Prostate gland (tissue), 2 donors: ENCODE data around the gene KLHL6. TPM values are rescaled to one million over a fixed set of nuclear protein-coding genes. Genes with fewer than 3 reads are reported as not detected.

Experiments used
- DNase-seq: peaks from one replicate; pipeline ENCODE4 v3.0.0-alpha.2; 2019; ENCODE audit warnings: low spot score
- H3K27ac ChIP-seq, 2 donors: fragments of 200-600 bp; sonication (generic); 2 replicates each; pipeline ENCODE4 v1.5.1; 2017 to 2019
- H3K27me3 ChIP-seq: fragments of 200-600 bp; sonication (generic); replicated peaks from 2 replicates; pipeline ENCODE4 v1.5.1; 2019; ENCODE audit not compliant: insufficient read depth
- H3K36me3 ChIP-seq, 2 donors: fragments of 200-600 bp; sonication (generic); 1 replicate in 1 of 2; 2 replicates in 1 of 2; pipeline versions ENCODE4 v1.5.1 to v1.8.1; 2017 to 2019
- H3K4me1 ChIP-seq: fragments of 200-600 bp; sonication (generic); replicated peaks from 2 replicates; pipeline ENCODE4 v1.5.1; 2019
- H3K4me3 ChIP-seq, 2 donors: fragments of 200-600 bp; sonication (generic); 2 replicates each; pipeline ENCODE4 v1.5.1; 2017 to 2019
- H3K9me3 ChIP-seq: fragments of 200-600 bp; sonication (generic); 2 replicates; pipeline ENCODE4 v1.5.1; 2017
- CTCF ChIP-seq, 4 experiments: fragments of 200-600 bp in 2 of 4; fragments of 450-650 bp in 2 of 4; sonication (generic) in 2 of 4; IDR thresholded peaks; 1 replicate in 3 of 4; 2 replicates in 1 of 4; pipeline ENCODE4 v1.5.1; 2016 to 2019; ENCODE audit warnings: antibody characterized with exemption in 4 of 4, mild to moderate bottlenecking in 2 of 4, moderate library complexity in 2 of 4
- POLR2A ChIP-seq: fragments of 450-650 bp; IDR thresholded peaks from one replicate; pipeline ENCODE4 v1.6.1; 2016; ENCODE audit warnings: antibody characterized with exemption, mild to moderate bottlenecking
- POLR2AphosphoS5 ChIP-seq: sonication (generic); formaldehyde crosslinking; IDR thresholded peaks from one replicate; pipeline ENCODE4 v1.6.1; 2017; ENCODE audit warnings: antibody characterized with exemption
- WGBS: methylation state at CpG from one replicate; pipeline ENCODE4 v1.1.5; 2018; 5-methylcytosine and 5-hydroxymethylcytosine counted together
- intact Hi-C: fragments of 100-400 bp; cut with DNase I; formaldehyde crosslinking; loops from one replicate; pipeline ENCODE4 v1.14.2; 2022
- total RNA-seq, 2 donors: library from RNA; depleted of rRNA; stranded (reverse); fragments of >200 nt; gene quantifications; one replicate each; pipeline ENCODE4 v1.1.0, GENCODE V29; 2016

Gene KLHL6
- total RNA-seq, 2 donors from 2014 or later = 1.0 to 1.2 TPM

GRCh38 chr3:183487896-183488295 is 67.6 kb downstream of the KLHL6 start:
- no peak for TF ChIP-seq CTCF (IDR thresholded peaks at IDR 0.05)
- TF ChIP-seq POLR2AphosphoS5 = no peak
- TF ChIP-seq POLR2A = no peak
- Histone ChIP-seq H3K36me3 (no peaks in the 10 kb centered on the region), H3K9me3 (no peaks in the 10 kb centered on the region), H3K4me3 (no peak overlapping the region), H3K4me1 (no peaks in the 10 kb centered on the region), H3K27me3 (no peaks in the 10 kb centered on the region), H3K27ac (no peak overlapping the region)
- WGBS = 76% methylated on average over 6 of the region's 6 CpGs
- intact Hi-C loops = no loop called here
- no peak for DNase-seq

- Histone ChIP-seq H3K27ac (no peak overlapping the region), H3K27me3 (no peaks in the 10 kb centered on the region), H3K4me3 (no peak overlapping the region), H3K9me3 (no peaks in the 10 kb centered on the region), H3K36me3 (no peaks in the 10 kb centered on the region), H3K4me1 (no peaks in the 10 kb centered on the region)
- DNase-seq = no peak
- TF ChIP-seq POLR2AphosphoS5 = no peak
- TF ChIP-seq CTCF (IDR thresholded peaks at IDR 0.05) = no peak
- TF ChIP-seq POLR2A = no peak
- intact Hi-C loops = no loop called here
- WGBS = 67% methylated on average over 4 of the region's 4 CpGs
These were observed 68.5 kb downstream of the KLHL6 start for GRCh38 chr3:183487016-183487415.

- H3K4me3 ChIP-seq = no peak overlapping the region
- no peak for DNase-seq
- H3K4me1 ChIP-seq = no peaks in the 10 kb centered on the region
- no peaks in the 10 kb centered on the region for H3K27me3 ChIP-seq
- H3K27ac ChIP-seq = no peak overlapping the region
- H3K9me3 ChIP-seq = no peaks in the 10 kb centered on the region
- TF ChIP-seq CTCF (IDR thresholded peaks at IDR 0.05) = no peak
- no peak for TF ChIP-seq POLR2A
- intact Hi-C loops = no loop called here
- H3K36me3 ChIP-seq = no peaks in the 10 kb centered on the region
- 90% methylated on average over 6 of the region's 6 CpGs for WGBS
These were observed 69.0 kb downstream of the KLHL6 start for GRCh38 chr3:183486472-183486871.

GRCh38 chr3:183485585-183485984 is 69.9 kb downstream of the KLHL6 start:
- no peaks in the 10 kb centered on the region for H3K9me3 ChIP-seq
- H3K27ac ChIP-seq = no peak overlapping the region
- no peaks in the 10 kb centered on the region for H3K27me3 ChIP-seq
- DNase-seq = no peak
- intact Hi-C loops = no loop called here
- 86% methylated on average over 6 of the region's 6 CpGs for WGBS
- TF ChIP-seq CTCF (IDR thresholded peaks at IDR 0.05) (no peak), POLR2AphosphoS5 (no peak), POLR2A (no peak)
- no peaks in the 10 kb centered on the region for H3K36me3 ChIP-seq
- H3K4me1 ChIP-seq = no peaks in the 10 kb centered on the region
- H3K4me3 ChIP-seq = no peak overlapping the region

GRCh38 chr3:183485093-183485492 is 70.4 kb downstream of the KLHL6 start:
- Histone ChIP-seq H3K27ac (no peak overlapping the region), H3K4me3 (no peak overlapping the region), H3K4me1 (no peaks in the 10 kb centered on the region), H3K27me3 (no peaks in the 10 kb centered on the region), H3K9me3 (no peaks in the 10 kb centered on the region), H3K36me3 (no peaks in the 10 kb centered on the region)
- no peak for DNase-seq
- no peak for TF ChIP-seq POLR2AphosphoS5
- no peak for TF ChIP-seq CTCF (IDR thresholded peaks at IDR 0.05)
- no peak for TF ChIP-seq POLR2A
- 94% methylated on average over 6 of the region's 6 CpGs for WGBS
- intact Hi-C loops = no loop called here
